ENCODE measurements around the gene CTDP1.

Gene CTDP1

DNA sequence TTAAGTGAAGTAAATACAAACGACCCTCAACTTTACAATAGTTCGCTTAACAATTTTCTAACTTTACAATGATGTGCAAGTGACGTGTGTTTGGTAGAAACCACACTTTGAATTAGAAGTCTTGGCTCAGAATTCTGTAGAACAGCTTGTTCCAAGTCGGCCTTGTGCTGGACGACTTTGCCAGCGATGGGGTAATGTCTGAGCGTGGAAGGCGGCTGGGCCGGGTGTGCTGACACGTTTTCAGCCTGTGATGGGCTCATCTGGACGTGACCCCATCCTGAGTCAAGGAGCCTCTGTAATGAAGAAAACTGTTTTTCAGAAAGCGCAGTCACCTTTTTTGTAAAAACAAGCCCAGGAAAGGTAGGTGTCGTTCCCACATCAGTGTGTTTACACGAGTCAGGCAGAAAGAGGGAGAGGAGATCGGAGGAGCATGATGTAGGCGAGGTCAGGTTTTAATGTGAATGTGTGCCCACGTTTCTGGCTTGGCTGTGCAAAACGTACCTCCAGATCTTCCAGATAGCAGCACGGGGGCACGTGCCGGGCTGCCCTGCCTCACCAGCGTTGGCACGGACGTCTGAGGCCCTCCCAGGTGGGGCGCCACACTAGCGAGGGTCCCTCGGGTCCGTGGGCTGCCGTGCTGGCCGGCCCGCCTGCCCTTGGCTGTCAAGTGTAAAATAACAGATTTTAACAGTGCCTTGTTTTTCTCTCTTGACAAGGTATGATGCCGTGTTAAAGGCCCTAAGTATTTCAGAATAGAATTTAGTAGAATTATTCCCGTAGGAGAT lies 54.6 kb downstream of the CTDP1 start:
- no peak overlapping the region for H2BK120ac ChIP-seq (ENCODE audit: low read depth, low read length)
- H3K4me2 ChIP-seq (ENCODE audit: low read length, poor library complexity, severe bottlenecking): no peak overlapping the region
- no peak overlapping the region for H2BK12ac ChIP-seq (ENCODE audit: low read length in 2 of 2)
- no peaks in the 10 kb centered on the region for H3K27me3 ChIP-seq (ENCODE audit: control insufficient read depth in 1 of 2, insufficient read depth in 1 of 2, low read length in 2 of 2)
- no peak overlapping the region for H3K14ac ChIP-seq (ENCODE audit: low read length in 2 of 2)
- no peak overlapping the region for H3K18ac ChIP-seq (ENCODE audit: low read depth in 1 of 2, low read length in 2 of 2)
- peak overlapping the region in 1 of 2 experiments; percentile 56 for H3K4me3 ChIP-seq (ENCODE audit: insufficient read depth in 1 of 2, low read depth in 1 of 2, low read length in 2 of 2)
- no peak overlapping the region for H3K4ac ChIP-seq (ENCODE audit: low read depth in 1 of 2, low read length in 2 of 2)
- 97% methylated on average over 33 of the region's 33 CpGs for WGBS
- no peak for DNase-seq
- H2AK5ac ChIP-seq (ENCODE audit: low read length, severe bottlenecking): no peak overlapping the region
- H2BK5ac ChIP-seq (ENCODE audit: low read depth, low read length, poor library complexity, severe bottlenecking): no peak overlapping the region
- H3K4me1 ChIP-seq (ENCODE audit: control insufficient read depth, insufficient read depth, low read depth, low read length): no peaks in the 10 kb centered on the region
- H3K9me3 ChIP-seq (ENCODE audit: control insufficient read depth, low read length): peaks cover 98% of the 10 kb centered on the region
- H2BK15ac ChIP-seq (ENCODE audit: low read depth, poor library complexity, severe bottlenecking): no peak overlapping the region
- H3K23ac ChIP-seq (ENCODE audit: low read length in 2 of 2): no peak overlapping the region
- no peak overlapping the region for H4K91ac ChIP-seq (ENCODE audit: low read length)
- no peak overlapping the region for H4K8ac ChIP-seq (ENCODE audit: low read length)
- no peak overlapping the region for H3K9ac ChIP-seq (ENCODE audit: low read length)
- no peak overlapping the region for H3K27ac ChIP-seq (ENCODE audit: low read length, poor library complexity, severe bottlenecking)
- peaks cover 93 to 97% of the 10 kb centered on the region in 2 experiments for H3K36me3 ChIP-seq (ENCODE audit: control insufficient read depth in 1 of 2, insufficient read depth in 2 of 2, low read depth in 1 of 2, low read length in 2 of 2)
- H3K79me1 ChIP-seq (replicated peaks; ENCODE audit: low read length, poor library complexity, severe bottlenecking): peaks cover 55% of the 10 kb centered on the region
- no peak overlapping the region for H2AFZ ChIP-seq (ENCODE audit: low read depth, low read length)

DNA sequence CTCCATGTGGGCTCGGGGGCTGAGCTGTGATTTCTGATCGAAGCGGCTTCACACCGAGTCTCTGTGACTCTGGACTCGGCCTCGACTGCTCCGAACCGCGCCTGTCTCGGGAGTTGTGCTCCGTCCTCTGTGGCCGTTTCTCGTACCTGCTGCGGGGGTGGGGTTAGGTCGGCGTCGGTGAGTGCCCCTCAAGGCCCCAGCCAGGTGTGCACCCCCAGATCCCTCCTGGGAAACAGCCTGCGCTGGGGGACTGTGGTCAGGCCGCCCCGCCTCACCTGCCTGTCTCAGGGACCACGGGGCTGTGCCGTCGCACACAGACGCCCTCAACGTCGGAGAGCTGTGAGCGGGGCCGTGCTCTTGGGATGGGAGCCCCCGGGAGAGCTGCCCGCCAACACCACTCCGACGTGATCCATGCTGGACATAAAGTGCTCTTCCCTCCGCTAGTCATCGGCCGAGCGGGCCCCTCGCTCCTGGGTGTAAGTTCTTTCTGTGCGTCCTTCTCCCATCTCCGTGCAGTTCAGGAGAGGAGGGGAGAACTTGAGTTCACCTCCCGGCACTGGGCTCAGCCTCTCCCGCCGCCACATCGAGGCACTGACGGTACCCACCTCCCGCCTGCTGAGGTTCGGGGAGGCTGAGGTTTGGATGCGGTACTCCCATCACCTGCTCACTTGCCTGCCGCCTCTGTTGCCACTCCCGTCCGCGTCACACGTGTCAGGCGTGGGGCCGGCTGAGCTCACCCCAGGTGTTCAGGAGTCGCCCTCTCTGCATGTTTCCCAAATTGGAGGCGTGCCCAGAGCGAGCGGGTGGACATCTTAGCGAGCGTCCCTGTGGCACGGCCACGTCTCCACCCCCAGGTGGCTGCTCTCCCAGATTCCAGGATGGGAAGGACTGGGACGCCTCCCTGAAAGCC lies 55.7 kb downstream of the CTDP1 start:
- Histone ChIP-seq H3K9me3 (ENCODE audit: control insufficient read depth, low read length) (peaks cover 90% of the 10 kb centered on the region), H3K9ac (ENCODE audit: low read length) (no peak overlapping the region), H3K18ac (ENCODE audit: low read depth in 1 of 2, low read length in 2 of 2) (no peak overlapping the region), H2BK15ac (ENCODE audit: low read depth, poor library complexity, severe bottlenecking) (no peak overlapping the region), H3K36me3 (ENCODE audit: control insufficient read depth in 1 of 2, insufficient read depth in 2 of 2, low read depth in 1 of 2, low read length in 2 of 2) (peaks cover 91 to 93% of the 10 kb centered on the region in 2 experiments), H2BK120ac (ENCODE audit: low read depth, low read length) (no peak overlapping the region), H3K79me1 (replicated peaks; ENCODE audit: low read length, poor library complexity, severe bottlenecking) (peaks cover 54% of the 10 kb centered on the region), H2AFZ (ENCODE audit: low read depth, low read length) (no peak overlapping the region), H4K91ac (ENCODE audit: low read length) (no peak overlapping the region), H2BK12ac (ENCODE audit: low read length in 2 of 2) (no peak overlapping the region), H3K4me2 (ENCODE audit: low read length, poor library complexity, severe bottlenecking) (no peak overlapping the region), H3K23ac (ENCODE audit: low read length in 2 of 2) (no peak overlapping the region), H3K4ac (ENCODE audit: low read depth in 1 of 2, low read length in 2 of 2) (no peak overlapping the region), H3K27me3 (ENCODE audit: control insufficient read depth in 1 of 2, insufficient read depth in 1 of 2, low read length in 2 of 2) (no peaks in the 10 kb centered on the region), H3K4me1 (ENCODE audit: control insufficient read depth, insufficient read depth, low read depth, low read length) (no peaks in the 10 kb centered on the region), H2AK5ac (ENCODE audit: low read length, severe bottlenecking) (no peak overlapping the region), H3K27ac (ENCODE audit: low read length, poor library complexity, severe bottlenecking) (no peak overlapping the region), H2BK5ac (ENCODE audit: low read depth, low read length, poor library complexity, severe bottlenecking) (no peak overlapping the region), H4K8ac (ENCODE audit: low read length) (no peak overlapping the region), H3K14ac (ENCODE audit: low read length in 2 of 2) (no peak overlapping the region), H3K4me3 (ENCODE audit: insufficient read depth in 1 of 2, low read depth in 1 of 2, low read length in 2 of 2) (peak overlapping the region in 1 of 2 experiments; percentile 47)
- no peak for DNase-seq
- whole genome bisulfite sequencing: 97% methylated on average over 63 of the region's 63 CpGs

DNA sequence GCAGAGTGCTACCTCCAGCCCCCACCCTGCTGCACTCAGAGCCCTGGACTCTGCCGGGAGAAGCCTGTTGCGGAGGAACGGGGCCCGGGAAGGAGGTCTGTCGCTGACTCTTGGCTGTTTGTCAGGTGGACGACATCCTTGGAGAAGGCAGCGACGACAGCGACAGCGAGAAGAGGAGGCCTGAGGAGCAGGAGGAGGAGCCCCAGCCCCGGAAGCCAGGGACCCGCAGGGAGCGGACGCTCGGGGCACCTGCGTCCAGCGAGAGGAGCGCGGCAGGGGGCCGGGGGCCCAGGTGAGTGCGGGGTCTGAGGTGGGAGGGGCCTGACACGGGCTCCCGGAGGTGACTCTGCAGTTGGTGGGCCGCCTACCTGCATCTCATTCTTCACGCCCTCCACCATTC lies 56.6 kb downstream of the CTDP1 start:
- H3K4ac ChIP-seq (ENCODE audit: low read depth in 1 of 2, low read length in 2 of 2): no peak overlapping the region
- H3K14ac ChIP-seq (ENCODE audit: low read length in 2 of 2): no peak overlapping the region
- H2AK5ac ChIP-seq (ENCODE audit: low read length, severe bottlenecking): no peak overlapping the region
- no peak overlapping the region for H3K9ac ChIP-seq (ENCODE audit: low read length)
- no peak overlapping the region for H3K27ac ChIP-seq (ENCODE audit: low read length, poor library complexity, severe bottlenecking)
- H3K79me1 ChIP-seq (replicated peaks; ENCODE audit: low read length, poor library complexity, severe bottlenecking): peaks cover 49% of the 10 kb centered on the region
- no peak overlapping the region for H2BK15ac ChIP-seq (ENCODE audit: low read depth, poor library complexity, severe bottlenecking)
- H3K4me1 ChIP-seq (ENCODE audit: control insufficient read depth, insufficient read depth, low read depth, low read length): no peaks in the 10 kb centered on the region
- H3K18ac ChIP-seq (ENCODE audit: low read depth in 1 of 2, low read length in 2 of 2): no peak overlapping the region
- H3K36me3 ChIP-seq (ENCODE audit: control insufficient read depth in 1 of 2, insufficient read depth in 2 of 2, low read depth in 1 of 2, low read length in 2 of 2): peaks cover 91 to 93% of the 10 kb centered on the region in 2 experiments
- no peak overlapping the region for H4K8ac ChIP-seq (ENCODE audit: low read length)
- no peak overlapping the region for H2BK12ac ChIP-seq (ENCODE audit: low read length in 2 of 2)
- 96% methylated on average over 24 of the region's 25 CpGs for WGBS
- peaks cover 82% of the 10 kb centered on the region for H3K9me3 ChIP-seq (ENCODE audit: control insufficient read depth, low read length)
- H2AFZ ChIP-seq (ENCODE audit: low read depth, low read length): no peak overlapping the region
- peak overlapping the region in 1 of 2 experiments; percentile 47 for H3K4me3 ChIP-seq (ENCODE audit: insufficient read depth in 1 of 2, low read depth in 1 of 2, low read length in 2 of 2)
- no peaks in the 10 kb centered on the region for H3K27me3 ChIP-seq (ENCODE audit: control insufficient read depth in 1 of 2, insufficient read depth in 1 of 2, low read length in 2 of 2)
- no peak overlapping the region for H4K91ac ChIP-seq (ENCODE audit: low read length)
- H2BK5ac ChIP-seq (ENCODE audit: low read depth, low read length, poor library complexity, severe bottlenecking): no peak overlapping the region
- H3K4me2 ChIP-seq (ENCODE audit: low read length, poor library complexity, severe bottlenecking): no peak overlapping the region
- DNase-seq: no peak
- no peak overlapping the region for H2BK120ac ChIP-seq (ENCODE audit: low read depth, low read length)
- H3K23ac ChIP-seq (ENCODE audit: low read length in 2 of 2): no peak overlapping the region

DNA sequence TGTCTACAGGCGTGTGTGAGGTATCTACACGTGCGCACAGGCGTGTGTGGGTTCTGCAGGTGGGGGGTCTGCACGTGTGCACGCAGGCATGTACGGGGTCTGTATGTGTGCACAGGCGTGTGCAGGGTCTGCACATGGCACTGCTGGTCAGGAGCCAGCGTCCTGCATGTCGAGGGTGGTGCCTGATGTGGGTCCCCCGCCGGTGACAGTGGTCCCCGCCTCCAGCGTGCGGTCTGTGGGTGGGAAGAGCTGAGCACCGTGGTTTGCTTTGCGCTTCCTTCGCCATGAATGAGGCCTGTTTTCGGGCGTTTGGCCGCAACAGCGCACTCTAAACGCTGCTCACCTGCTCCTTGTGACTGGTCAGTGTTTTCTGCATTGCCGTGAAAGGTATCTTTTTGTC lies 57.2 kb downstream of the CTDP1 start:
- no peak overlapping the region for H2BK12ac ChIP-seq (ENCODE audit: low read length in 2 of 2)
- no peak overlapping the region for H3K27ac ChIP-seq (ENCODE audit: low read length, poor library complexity, severe bottlenecking)
- H2AK5ac ChIP-seq (ENCODE audit: low read length, severe bottlenecking): no peak overlapping the region
- WGBS: 94% methylated on average over 24 of the region's 24 CpGs
- no peak overlapping the region for H4K8ac ChIP-seq (ENCODE audit: low read length)
- DNase-seq: no peak
- H3K4me3 ChIP-seq (ENCODE audit: insufficient read depth in 1 of 2, low read depth in 1 of 2, low read length in 2 of 2): no peak overlapping the region
- H3K9ac ChIP-seq (ENCODE audit: low read length): no peak overlapping the region
- peaks cover 46% of the 10 kb centered on the region for H3K79me1 ChIP-seq (replicated peaks; ENCODE audit: low read length, poor library complexity, severe bottlenecking)
- no peaks in the 10 kb centered on the region for H3K27me3 ChIP-seq (ENCODE audit: control insufficient read depth in 1 of 2, insufficient read depth in 1 of 2, low read length in 2 of 2)
- no peak overlapping the region for H3K4me2 ChIP-seq (ENCODE audit: low read length, poor library complexity, severe bottlenecking)
- peaks cover 82% of the 10 kb centered on the region for H3K9me3 ChIP-seq (ENCODE audit: control insufficient read depth, low read length)
- peaks cover 90 to 93% of the 10 kb centered on the region in 2 experiments for H3K36me3 ChIP-seq (ENCODE audit: control insufficient read depth in 1 of 2, insufficient read depth in 2 of 2, low read depth in 1 of 2, low read length in 2 of 2)
- H3K4ac ChIP-seq (ENCODE audit: low read depth in 1 of 2, low read length in 2 of 2): no peak overlapping the region
- no peak overlapping the region for H2BK5ac ChIP-seq (ENCODE audit: low read depth, low read length, poor library complexity, severe bottlenecking)
- H2BK15ac ChIP-seq (ENCODE audit: low read depth, poor library complexity, severe bottlenecking): no peak overlapping the region
- H3K14ac ChIP-seq (ENCODE audit: low read length in 2 of 2): no peak overlapping the region
- H2AFZ ChIP-seq (ENCODE audit: low read depth, low read length): no peak overlapping the region
- no peak overlapping the region for H2BK120ac ChIP-seq (ENCODE audit: low read depth, low read length)
- H4K91ac ChIP-seq (ENCODE audit: low read length): no peak overlapping the region
- no peak overlapping the region for H3K23ac ChIP-seq (ENCODE audit: low read length in 2 of 2)
- no peak overlapping the region for H3K18ac ChIP-seq (ENCODE audit: low read depth in 1 of 2, low read length in 2 of 2)
- H3K4me1 ChIP-seq (ENCODE audit: control insufficient read depth, insufficient read depth, low read depth, low read length): no peaks in the 10 kb centered on the region

Measured in mesenchymal stem cell (in vitro differentiated cells and primary cell).